HepG2 (cell line): ENCODE results near the gene KRT24. TPM values are rescaled to one million over a fixed set of nuclear protein-coding genes. Genes with fewer than 3 reads are reported as not detected.
A peak's percentile ranks its signal among the peaks of the same experiment; 100 is the strongest.

Experiments
- AKNA ChIP-seq: sonication (generic); formaldehyde crosslinking; IDR thresholded peaks from 2 replicates; pipeline ENCODE4 v1.4.0; 2020; ENCODE audit warnings: missing genetic modification reagents, borderline replicate concordance
- FLYWCH1 ChIP-seq: sonication (generic); formaldehyde crosslinking; IDR thresholded peaks from 2 replicates; pipeline ENCODE4 v1.8.1; 2023; ENCODE audit warnings: mild to moderate bottlenecking, missing genetic modification reagents
- FOXO1 ChIP-seq: sonication (generic); formaldehyde crosslinking; IDR thresholded peaks from 2 replicates; pipeline ENCODE4 v1.4.0; 2020; ENCODE audit warnings: missing genetic modification reagents
- HMG20A ChIP-seq: IDR thresholded peaks from 2 replicates; pipeline ENCODE4 v1.6.1; 2016; ENCODE audit warnings: borderline replicate concordance
- HNF1B ChIP-seq: sonication (generic); formaldehyde crosslinking; IDR thresholded peaks from 2 replicates; pipeline ENCODE4 v1.5.1; 2020; ENCODE audit warnings: mild to moderate bottlenecking, moderate library complexity, missing genetic modification reagents
- HOXA7 ChIP-seq: sonication (generic); formaldehyde crosslinking; IDR thresholded peaks from 2 replicates; pipeline ENCODE4 v1.8.1; 2022; ENCODE audit warnings: mild to moderate bottlenecking, missing genetic modification reagents, moderate library complexity
- KDM5B ChIP-seq: sonication (generic); formaldehyde crosslinking; IDR thresholded peaks from 2 replicates; pipeline ENCODE4 v1.4.0; 2020; ENCODE audit warnings: missing genetic modification reagents, mild to moderate bottlenecking, borderline replicate concordance
- KLF15 ChIP-seq: sonication (generic); formaldehyde crosslinking; IDR thresholded peaks from 2 replicates; pipeline ENCODE4 v1.8.1; 2023; ENCODE audit warnings: borderline replicate concordance, mild to moderate bottlenecking, inconsistent platforms, missing genetic modification reagents, mixed read lengths
- MNT ChIP-seq: fragments of 450-650 bp; IDR thresholded peaks from 2 replicates; pipeline ENCODE4 v1.6.1; 2016
- NCOA2 ChIP-seq: sonication (generic); formaldehyde crosslinking; IDR thresholded peaks from 2 replicates; pipeline ENCODE4 v1.8.0; 2022; ENCODE audit warnings: inconsistent platforms
- SP1 ChIP-seq, 2 experiments: fragments of 450-650 bp in 1 of 2; sonication (generic) in 1 of 2; formaldehyde crosslinking in 1 of 2; IDR thresholded peaks; 2 replicates each; pipeline versions ENCODE4 v1.4.0 to v1.6.1; 2016 to 2020; ENCODE audit warnings: missing genetic modification reagents in 1 of 2
- TFDP1 ChIP-seq: IDR thresholded peaks from 2 replicates; pipeline ENCODE4 v1.6.1; 2016; ENCODE audit warnings: missing compliant biosample characterization, missing genetic modification reagents, borderline replicate concordance
- ZC3H4 ChIP-seq: sonication (generic); formaldehyde crosslinking; IDR thresholded peaks from 2 replicates; pipeline ENCODE4 v1.4.0; 2020; ENCODE audit warnings: missing genetic modification reagents, borderline replicate concordance
- ZNF33B ChIP-seq: sonication (generic); formaldehyde crosslinking; IDR thresholded peaks from 2 replicates; pipeline ENCODE4 v1.5.1; 2020; ENCODE audit warnings: mild to moderate bottlenecking, missing genetic modification reagents
- ZNF567 ChIP-seq: sonication (generic); formaldehyde crosslinking; IDR thresholded peaks from 2 replicates; pipeline ENCODE4 v1.8.1; 2023; ENCODE audit warnings: mild to moderate bottlenecking, missing genetic modification reagents, borderline replicate concordance
- ZNF570 ChIP-seq: sonication (generic); formaldehyde crosslinking; IDR thresholded peaks from 2 replicates; pipeline ENCODE4 v1.4.0; 2020; ENCODE audit warnings: mild to moderate bottlenecking, missing genetic modification reagents, borderline replicate concordance
- polyA plus RNA-seq, 8 experiments: library from polyadenylated mRNA; depleted of rRNA in 3 of 8; stranded (reverse) in 7 of 8; unstranded in 1 of 8; fragments of >200 nt; fragmentation: Illumina TruSeq in 4 of 8; extraction: Trizol in 4 of 8; gene quantifications; 2 replicates each; pipeline versions ENCODE4 v1.2.1 to v1.2.3, GENCODE V29; 2011 to 2016; ENCODE audit warnings: low read depth in 4 of 8, missing spikeins in 1 of 8, mixed read lengths in 1 of 8; ENCODE audit not compliant: insufficient read depth in 1 of 8
- total RNA-seq, 5 experiments: library from RNA; depleted of rRNA; stranded (reverse); fragments of >200 nt; fragmentation: Illumina TruSeq; extraction: Trizol; gene quantifications; 2 replicates each; pipeline ENCODE4 v1.2.3, GENCODE V29; 2016; ENCODE audit warnings: low read depth in 1 of 5
- TF ChIP-seq, protein P1 (sequence below): IDR thresholded peaks from 2 replicates; pipeline ENCODE4 v1.6.1; 2016; ENCODE audit warnings: low read depth, borderline replicate concordance
- TF ChIP-seq, protein P2 (sequence below): sonication (generic); formaldehyde crosslinking; IDR thresholded peaks from 2 replicates; pipeline ENCODE4 v1.8.0; 2023; ENCODE audit warnings: mild to moderate bottlenecking, missing genetic modification reagents

Gene KRT24
- total and polyA plus RNA-seq, 2 of the 13 experiments (the other 11 are each of a cell fraction or from before 2014, with no cell fraction given) = not detected

DNA sequence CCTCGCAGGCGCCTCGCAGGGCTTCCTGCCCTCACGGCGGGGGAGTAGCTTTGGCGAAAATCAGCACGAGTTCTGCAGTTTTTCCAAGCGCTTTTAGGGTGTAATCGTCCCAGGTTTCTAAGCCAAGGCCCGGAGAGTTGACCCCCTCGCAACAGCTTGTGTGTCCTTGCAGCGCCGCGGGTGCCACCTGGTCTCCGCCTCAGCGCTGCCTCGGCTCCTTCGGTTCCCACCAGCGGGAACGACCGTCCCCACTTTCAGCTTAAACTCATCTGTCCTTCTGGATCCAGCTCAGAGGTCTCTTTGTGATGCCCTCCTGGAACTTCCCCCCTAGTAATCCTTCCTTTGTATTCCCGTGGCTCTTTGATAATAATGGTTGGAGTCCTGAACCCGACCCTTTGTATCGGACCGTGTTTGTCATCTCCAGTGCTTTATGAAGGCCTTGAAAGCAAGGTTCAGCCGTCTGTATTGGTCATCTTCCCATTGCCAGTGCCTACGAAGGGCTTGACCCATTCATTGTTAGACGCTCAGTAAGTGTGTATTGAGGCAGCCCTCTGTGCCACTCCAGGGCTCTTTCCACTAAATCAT is 55.1 kb downstream of the KRT24 start (continued):
- TF ChIP-seq HNF1B (CRISPR knock-in tag) (no peak), MNT (no peak), NCOA2 (CRISPR knock-in tag) (0 out of 2 replicates have a peak, but pooled peaks have one; percentile 14), FOXO1 (CRISPR knock-in tag) (peak; percentile 8; the same call in 1 of the 2 replicates), KLF15 (0 out of 2 replicates have a peak, but pooled peaks have one; percentile 3), ZNF570 (CRISPR knock-in tag) (0 out of 2 replicates have a peak, but pooled peaks have one; percentile 20), HMG20A (no peak), FLYWCH1 (CRISPR knock-in tag) (0 out of 2 replicates have a peak, but pooled peaks have one; percentile 16), ZNF567 (CRISPR knock-in tag) (peak; percentile 33; the same call in 1 of the 2 replicates), KDM5B (CRISPR knock-in tag) (peak; percentile 34; the same call in 1 of the 2 replicates), TFDP1 (CRISPR knock-in tag) (peak; percentile 10; the same call in 1 of the 2 replicates), HOXA7 (CRISPR knock-in tag) (no peak), ZC3H4 (CRISPR knock-in tag) (no peak), ZNF33B (0 out of 2 replicates have a peak, but pooled peaks have one; percentile 49), AKNA (CRISPR knock-in tag) (peak; percentile 2), SP1 (IDR thresholded peaks at IDR 0.05) (no peak), SP1 (CRISPR knock-in tag; IDR thresholded peaks at IDR 0.05) (no peak)
- TF ChIP-seq, protein P1, sequence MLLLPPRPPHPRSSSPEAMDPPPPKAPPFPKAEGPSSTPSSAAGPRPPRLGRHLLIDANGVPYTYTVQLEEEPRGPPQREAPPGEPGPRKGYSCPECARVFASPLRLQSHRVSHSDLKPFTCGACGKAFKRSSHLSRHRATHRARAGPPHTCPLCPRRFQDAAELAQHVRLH = peak; percentile 69; the same call in 1 of the 2 replicates
- TF ChIP-seq, protein P2, sequence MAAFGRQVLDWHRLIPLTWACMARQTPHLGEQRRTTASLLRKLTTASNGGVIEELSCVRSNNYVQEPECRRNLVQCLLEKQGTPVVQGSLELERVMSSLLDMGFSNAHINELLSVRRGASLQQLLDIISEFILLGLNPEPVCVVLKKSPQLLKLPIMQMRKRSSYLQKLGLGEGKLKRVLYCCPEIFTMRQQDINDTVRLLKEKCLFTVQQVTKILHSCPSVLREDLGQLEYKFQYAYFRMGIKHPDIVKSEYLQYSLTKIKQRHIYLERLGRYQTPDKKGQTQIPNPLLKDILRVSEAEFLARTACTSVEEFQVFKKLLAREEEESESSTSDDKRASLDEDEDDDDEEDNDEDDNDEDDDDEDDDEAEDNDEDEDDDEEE = no peak
